GM21526 (cell line): ENCODE results near the gene TFF3.

ENCODE experiments used
- ATAC-seq: cut with Tn5 transposase; IDR thresholded peaks from one replicate; pipeline ENCODE4 v1.9.1; 2021; ENCODE audit warnings: moderate library complexity; ENCODE audit not compliant: unreplicated experiment, low FRiP score

TFF3 gene

DNA sequence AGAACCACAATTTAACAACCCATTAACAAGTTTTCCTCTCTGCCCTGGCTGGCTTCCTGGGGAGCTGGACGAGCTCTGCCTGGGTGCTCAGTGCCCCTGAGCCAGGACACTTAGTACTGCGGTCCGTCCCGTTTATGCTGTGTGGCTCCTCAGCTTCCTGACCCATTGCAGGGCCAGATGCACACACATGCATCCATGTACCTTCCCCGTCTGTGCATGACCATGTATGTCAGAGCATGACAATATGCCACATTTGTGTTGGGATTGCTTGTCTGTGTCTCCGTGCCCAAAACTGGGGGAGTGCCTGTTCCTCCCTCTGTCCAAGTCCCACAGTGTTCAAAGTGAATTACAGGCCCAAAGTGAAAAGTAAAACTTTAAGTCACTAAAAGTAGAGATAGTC lies 9.7 kb upstream of the TFF3 start:
- no peak for ATAC-seq

DNA sequence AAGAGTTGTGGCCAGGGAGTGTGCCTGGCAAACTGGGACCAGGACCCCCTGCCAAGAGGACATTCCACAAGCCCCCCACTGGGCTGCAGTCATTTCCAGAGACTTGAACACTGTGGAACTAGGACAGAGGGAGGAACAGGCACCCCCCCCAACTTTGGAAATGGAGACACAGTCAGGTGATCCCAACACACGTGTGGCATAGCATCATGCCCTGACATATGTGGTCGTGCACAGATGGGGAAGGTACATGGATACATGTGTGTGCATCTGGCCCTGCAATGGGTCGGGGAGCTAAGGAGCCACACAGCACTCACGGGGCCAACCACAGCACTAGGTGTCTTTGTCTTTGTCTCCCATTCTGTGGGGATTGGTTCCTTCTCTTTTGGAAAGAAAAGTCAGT lies 6.6 kb upstream of the TFF3 start:
- no peak for ATAC-seq

- no peak for ATAC-seq
Observed at GRCh38 chr21:42321231-42321630, 6.0 kb upstream of the TFF3 start.

- ATAC-seq = no peak
Observed at GRCh38 chr21:42320791-42321190, 5.6 kb upstream of the TFF3 start.

DNA sequence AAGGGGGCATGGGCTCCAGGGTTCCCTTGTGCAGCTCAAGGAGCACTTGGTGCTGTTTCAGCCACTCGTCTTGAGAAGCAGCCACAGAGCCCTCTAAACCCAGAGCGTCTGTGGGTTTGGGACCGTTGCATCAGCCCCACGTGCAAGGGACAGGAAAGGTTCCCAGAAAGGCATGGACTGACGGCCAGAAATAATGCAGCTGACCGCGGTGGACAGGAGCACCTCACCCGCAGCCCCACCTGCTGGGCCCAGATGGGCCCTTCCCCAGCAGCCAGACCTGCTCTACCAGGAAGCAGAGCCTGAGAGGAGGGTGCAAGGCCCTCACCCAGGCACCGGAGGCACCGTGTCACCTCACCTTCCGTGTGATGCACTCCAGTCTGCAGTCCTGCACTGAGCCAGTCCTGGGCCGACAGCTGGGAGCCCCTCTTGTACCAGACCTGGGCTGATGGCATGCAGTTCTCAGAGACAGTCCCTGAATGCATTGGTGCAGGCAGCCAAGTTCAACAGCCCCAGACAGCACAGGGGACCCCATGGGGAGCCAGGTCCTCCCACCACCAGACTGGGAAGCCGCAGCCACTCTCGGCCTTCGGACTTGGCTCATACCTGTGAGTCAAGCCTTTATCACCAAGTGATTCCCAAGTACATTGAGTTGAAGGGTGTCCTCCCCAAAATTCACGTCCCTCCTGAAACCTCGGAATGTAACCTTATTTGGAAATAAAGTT lies 4.8 kb upstream of the TFF3 start:
- ATAC-seq = no peak

DNA sequence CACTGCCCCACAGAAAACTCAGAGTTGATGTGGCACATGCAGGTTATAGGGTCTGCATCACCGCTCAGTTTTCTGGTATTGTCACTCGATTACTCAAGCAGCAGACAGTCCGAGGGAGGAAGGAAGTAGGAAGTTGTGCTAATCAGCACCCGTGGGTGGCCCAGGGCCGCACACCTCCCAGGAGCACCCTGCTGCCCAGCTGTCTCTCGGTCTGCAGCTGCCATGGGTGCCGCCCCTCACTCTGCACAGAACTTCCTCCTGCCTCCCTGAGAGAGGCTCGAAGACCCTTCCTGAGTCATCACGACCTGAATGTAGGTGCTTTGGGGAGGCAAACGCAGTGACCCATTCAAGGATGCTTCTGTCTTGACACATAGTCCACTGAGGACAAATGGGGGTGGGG lies 4.2 kb upstream of the TFF3 start:
- no peak for ATAC-seq

- no peak for ATAC-seq
Observed at GRCh38 chr21:42317826-42318746, 2.9 kb upstream of the TFF3 start.

DNA sequence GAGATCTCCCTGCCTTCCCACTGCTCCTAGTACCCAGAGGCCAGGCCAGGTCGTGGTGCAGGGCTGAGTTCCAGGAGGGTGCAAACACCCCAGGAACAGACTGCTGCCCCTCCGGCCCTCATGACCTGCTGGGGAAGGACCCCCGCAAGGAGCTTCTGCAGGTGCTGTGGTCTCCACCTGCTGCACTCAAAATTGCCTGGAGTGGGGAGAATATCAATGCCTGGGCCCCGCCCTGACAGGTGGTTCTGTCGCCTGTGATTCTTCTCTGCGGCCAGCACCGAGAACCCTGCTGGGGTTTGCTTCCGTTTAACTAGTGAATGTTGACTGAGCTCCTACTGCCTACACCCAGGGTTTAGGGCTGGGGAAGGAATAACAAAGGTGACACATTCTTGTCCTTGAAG lies 2.1 kb upstream of the TFF3 start:
- ATAC-seq = no peak

DNA sequence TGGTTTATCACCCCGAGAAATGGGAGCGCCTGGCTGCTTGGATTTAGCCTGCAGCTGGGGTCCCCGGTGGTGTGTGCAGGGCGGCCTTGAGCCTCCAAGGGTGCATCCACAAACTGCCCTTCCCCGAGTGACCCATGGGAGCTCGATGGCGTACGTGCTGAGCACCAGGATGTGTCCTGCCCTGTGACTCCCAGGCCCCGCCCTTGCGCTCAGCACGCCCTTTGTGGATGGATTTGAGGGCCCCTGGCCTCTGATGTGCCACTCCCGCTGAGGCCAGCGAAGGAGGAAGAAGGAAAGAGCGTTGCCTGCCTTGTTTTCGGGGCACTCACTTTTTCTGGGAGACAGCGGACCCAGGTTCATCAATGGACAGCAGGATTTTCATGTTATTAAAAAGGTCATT lies 1.7 kb upstream of the TFF3 start:
- ATAC-seq = no peak

- ATAC-seq = no peak
Observed at GRCh38 chr21:42314616-42315295, 453 bp downstream of the TFF3 start.

DNA sequence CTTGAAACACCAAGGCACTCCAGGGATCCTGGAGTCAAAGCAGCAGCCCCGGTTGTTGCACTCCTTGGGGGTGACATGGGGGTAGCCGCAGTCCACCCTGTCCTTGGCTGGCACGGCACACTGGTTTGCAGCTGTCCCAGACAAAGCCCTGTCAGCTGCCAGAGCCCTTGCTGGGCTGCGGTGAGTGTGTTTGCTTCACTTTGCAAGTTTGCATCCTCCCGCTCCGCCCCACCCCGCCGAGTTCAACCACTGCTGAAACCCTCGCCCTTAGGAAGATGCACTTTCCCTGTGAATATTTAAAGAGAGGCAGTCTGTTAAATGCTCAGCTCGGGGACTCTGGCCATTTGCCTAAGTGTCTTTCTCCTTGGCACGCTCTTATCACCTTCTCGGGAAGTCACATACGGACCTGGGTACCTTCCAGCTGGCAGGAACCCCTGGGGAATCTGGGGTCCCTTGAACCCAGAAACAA lies 1.7 kb downstream of the TFF3 start:
- ATAC-seq = no peak

DNA sequence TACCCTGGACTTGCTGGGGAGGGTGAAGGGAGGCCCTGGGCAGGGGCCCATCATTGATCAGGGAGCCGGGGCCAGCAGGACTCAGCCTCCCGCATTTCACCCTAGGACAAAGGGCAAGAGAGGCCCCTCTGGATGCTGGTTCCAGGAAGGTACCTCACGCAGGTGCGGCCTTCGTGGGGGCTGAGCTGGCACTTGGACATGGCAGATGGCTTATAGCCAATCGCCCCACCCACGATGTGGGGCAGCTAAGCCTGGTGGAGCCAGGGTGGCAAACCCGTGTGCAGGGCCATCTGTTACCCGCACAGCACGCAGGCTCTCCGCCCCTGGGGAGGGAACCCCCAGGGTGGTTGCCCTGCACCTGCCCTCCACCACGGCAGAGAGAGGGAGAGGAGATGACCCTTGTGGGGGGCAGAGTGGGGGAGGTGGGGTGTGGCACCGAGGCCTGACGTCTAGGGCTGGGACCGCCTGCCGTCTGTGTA lies 2.5 kb downstream of the TFF3 start:
- no peak for ATAC-seq

- no peak for ATAC-seq
Observed at GRCh38 chr21:42311816-42312625, 3.2 kb downstream of the TFF3 start.

GRCh38 chr21:42311160-42311559 lies 4.0 kb downstream of the TFF3 start:
- no peak for ATAC-seq

- ATAC-seq = no peak
Observed at GRCh38 chr21:42310411-42311001, 4.7 kb downstream of the TFF3 start.

DNA sequence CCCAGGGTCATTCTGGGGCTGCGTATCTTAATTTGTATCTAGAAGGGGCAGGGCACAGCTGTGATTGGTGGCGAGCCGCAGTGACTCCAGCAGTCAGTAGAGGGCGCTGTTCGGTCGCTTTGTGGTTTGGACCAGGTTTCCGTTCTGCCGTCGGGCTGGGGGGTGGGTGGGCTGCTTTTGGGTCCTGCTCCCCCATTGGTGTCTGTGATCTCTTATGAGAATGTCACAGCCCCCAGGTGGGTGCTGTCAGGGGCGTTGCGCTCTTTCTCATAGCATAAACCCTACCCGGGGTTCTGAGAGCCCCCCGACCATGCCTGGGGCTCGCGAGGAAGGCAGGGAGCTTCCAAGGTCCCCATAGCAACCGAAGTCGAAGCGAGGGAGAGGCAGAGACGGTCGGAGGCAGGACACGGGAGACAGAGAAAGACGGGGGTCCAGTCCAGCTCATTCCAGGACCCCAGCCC lies 5.4 kb downstream of the TFF3 start:
- ATAC-seq = no peak

DNA sequence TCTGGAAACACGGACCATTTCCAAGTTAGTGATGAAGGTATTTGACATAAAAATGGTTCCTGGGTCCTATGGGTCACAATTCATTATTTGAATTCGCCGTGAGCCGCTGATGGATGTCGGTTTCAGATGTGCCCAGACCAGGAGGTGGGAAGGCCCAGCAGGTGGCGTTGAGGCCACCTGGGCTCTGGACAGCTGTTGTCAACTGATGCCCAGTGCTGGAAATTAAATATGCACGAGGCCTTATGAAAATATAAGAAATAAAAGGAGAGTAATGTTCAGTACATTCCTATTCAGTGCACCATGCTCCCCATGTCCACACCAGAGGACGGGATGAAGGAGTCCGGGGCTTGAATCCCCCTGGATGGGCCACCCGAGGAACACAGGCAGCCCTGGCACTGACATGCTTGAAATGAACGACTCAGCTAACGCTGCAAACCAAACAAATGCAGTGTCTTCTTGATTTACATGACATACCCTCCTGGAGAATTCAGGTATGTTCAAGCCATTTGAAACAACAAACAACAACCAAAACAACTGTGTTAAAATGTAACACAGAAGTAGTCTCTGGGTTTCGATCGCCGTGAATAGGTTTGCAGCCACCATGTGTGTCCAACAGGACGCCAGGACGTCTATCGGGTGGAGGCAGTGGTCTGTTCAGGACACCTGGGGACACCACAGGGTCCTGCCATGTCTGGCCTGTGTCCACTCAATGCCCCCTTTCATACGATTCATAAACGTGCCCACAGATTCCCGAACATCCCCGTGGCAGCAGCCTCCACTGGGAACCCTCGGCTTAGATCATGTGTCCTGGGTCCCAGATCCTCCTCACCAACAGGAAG lies 6.1 kb downstream of the TFF3 start:
- no peak for ATAC-seq

DNA sequence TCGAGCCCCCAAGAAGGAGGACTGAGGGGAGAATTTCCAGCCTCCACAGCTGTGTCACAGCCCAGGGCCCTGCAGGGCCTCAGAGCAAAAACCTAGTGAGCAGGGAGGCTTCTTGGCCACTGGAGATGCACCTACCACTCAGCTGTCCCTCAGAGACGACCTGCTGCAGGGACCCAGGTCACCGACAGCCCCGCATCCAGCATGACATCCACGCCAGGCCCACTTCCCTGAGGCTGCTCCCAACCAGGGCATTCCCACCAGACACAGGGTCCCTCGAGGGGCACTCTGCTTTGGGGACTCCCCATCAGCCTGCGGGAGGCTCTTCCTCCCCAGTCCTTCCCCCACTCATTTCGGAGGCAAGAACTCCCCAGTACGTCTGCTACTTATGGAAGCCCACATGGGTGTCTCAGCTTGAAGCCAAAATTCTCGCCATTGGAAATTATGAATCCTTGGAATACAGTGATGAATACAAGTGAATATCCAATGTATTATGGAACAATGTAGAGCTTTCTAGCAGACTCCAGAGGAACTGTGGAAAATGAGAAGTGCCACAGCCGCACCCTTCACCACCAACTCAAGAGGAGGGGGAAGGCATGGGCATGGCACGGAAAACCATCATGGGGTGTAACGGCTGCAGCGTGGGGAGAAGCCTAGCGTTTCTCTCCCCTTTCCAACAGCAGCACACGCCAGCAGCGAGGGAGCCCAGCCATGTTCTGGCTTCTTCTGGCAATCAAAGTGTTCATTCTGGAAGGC lies 6.9 kb downstream of the TFF3 start:
- no peak for ATAC-seq
